Osteoblast (primary cell): ENCODE measurements around the gene TCF4. TPM values are rescaled to one million over a fixed set of nuclear protein-coding genes. Genes with fewer than 3 reads are reported as not detected.

ENCODE experiments used
- DNase-seq: peaks from one replicate; pipeline ENCODE4 v3.0.0; 2011; ENCODE audit warnings: low spot score, mixed read lengths; ENCODE audit not compliant: insufficient read length; ENCODE audit errors: missing footprints
- H2AFZ ChIP-seq: 2 replicates; pipeline ENCODE4 v1.6.0; 2011; ENCODE audit warnings: mild to moderate bottlenecking, low read length
- H3K27ac ChIP-seq: 2 replicates; pipeline ENCODE4 v1.5.1; 2011; ENCODE audit warnings: mild to moderate bottlenecking, low read depth, low read length, moderate library complexity
- H3K27me3 ChIP-seq: 2 replicates; pipeline ENCODE4 v1.6.0; 2012; ENCODE audit warnings: mild to moderate bottlenecking, control low read depth, inconsistent platforms, low read length, moderate library complexity; ENCODE audit not compliant: insufficient read depth
- H3K36me3 ChIP-seq: 2 replicates; pipeline ENCODE4 v1.5.1; 2011; ENCODE audit warnings: mild to moderate bottlenecking, low read length, control low read depth, moderate library complexity; ENCODE audit not compliant: insufficient read depth
- H3K4me1 ChIP-seq: 2 replicates; pipeline ENCODE4 v1.5.1; 2011; ENCODE audit warnings: mild to moderate bottlenecking, low read length, control low read depth, moderate library complexity; ENCODE audit not compliant: insufficient read depth
- H3K4me2 ChIP-seq: 2 replicates; pipeline ENCODE4 v1.6.0; 2011; ENCODE audit warnings: mild to moderate bottlenecking, low read length; ENCODE audit not compliant: insufficient read depth
- H3K4me3 ChIP-seq: fragments of 200-600 bp; sonication (generic); 3 replicates; pipeline ENCODE4 v1.5.1; 2012; ENCODE audit warnings: mild to moderate bottlenecking, low read length, inconsistent platforms; ENCODE audit not compliant: insufficient read depth
- H3K79me2 ChIP-seq: 2 replicates; pipeline ENCODE4 v1.6.0; 2012; ENCODE audit warnings: mild to moderate bottlenecking, low read length, control low read depth, inconsistent platforms; ENCODE audit not compliant: insufficient read depth
- H3K9me3 ChIP-seq: 2 replicates; pipeline ENCODE4 v1.5.1; 2011; ENCODE audit warnings: low read depth, low read length, control low read depth
- H4K20me1 ChIP-seq: 2 replicates; pipeline ENCODE4 v1.6.0; 2012; ENCODE audit warnings: mild to moderate bottlenecking, low read length, control low read depth; ENCODE audit not compliant: insufficient read depth
- CTCF ChIP-seq: IDR thresholded peaks from 2 replicates; pipeline ENCODE4 v1.5.1; 2011; ENCODE audit warnings: mild to moderate bottlenecking, low read depth, low read length, moderate library complexity; ENCODE audit errors: extremely low read depth
- total RNA-seq: library from RNA; depleted of rRNA; stranded (reverse); fragments of >200 nt; gene quantifications from 2 replicates; pipeline ENCODE4 v1.2.3, GENCODE V29; 2012

Gene TCF4
- total RNA-seq, 1 donor, result 87.2 TPM

DNA sequence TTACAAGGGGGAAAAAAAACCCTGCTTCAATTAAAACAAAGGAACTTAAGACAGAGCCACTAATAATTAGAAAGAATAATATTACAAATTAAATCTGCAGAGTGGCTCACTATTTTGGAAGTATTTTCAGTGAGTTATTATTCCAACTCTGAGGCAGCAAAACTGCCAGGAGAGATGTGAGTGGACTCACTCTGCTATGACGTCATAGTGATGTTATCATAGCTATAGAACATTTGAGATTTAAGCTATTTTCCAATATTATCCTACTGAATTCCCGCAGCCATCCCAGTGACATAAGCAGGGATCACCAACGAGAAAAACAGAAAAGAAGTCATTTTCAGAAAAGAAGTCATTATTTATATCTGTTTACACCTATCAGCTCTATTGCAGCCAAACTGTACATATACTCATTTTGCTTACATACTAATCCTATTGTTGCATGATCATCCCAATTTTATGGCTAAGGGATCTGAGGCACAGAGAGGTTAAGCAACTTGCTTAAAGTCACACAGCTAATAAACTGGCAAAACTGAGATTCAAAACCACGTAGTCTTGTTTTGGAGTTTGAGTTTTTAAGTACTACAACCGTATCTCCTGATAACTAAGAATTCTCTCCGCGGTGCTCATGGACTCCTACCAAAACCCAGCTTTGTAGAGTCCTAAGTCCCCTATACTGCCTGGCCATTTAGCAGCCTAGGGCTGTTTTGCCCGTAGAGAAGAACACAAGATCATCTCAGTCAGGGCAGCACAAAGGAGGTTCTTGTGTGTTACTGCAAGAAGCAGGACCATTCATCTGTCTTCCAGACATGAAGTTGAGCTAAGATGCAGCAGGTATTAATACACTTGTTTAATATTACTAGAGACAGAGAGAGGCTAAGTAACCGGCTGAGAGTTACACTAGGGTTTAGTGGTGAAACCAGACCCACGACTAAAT is 299.8 kb downstream of the TCF4 start:
- no peak for TF ChIP-seq CTCF
- Histone ChIP-seq H4K20me1 (peaks cover 14% of the 10 kb centered on the region), H3K27ac (no peak overlapping the region), H3K4me1 (peaks cover 3% of the 10 kb centered on the region), H2AFZ (no peak overlapping the region), H3K79me2 (peaks cover 30% of the 10 kb centered on the region), H3K4me3 (no peak overlapping the region), H3K36me3 (no peaks in the 10 kb centered on the region), H3K4me2 (no peak overlapping the region), H3K9me3 (no peaks in the 10 kb centered on the region), H3K27me3 (no peaks in the 10 kb centered on the region)
- no peak for DNase-seq

DNA sequence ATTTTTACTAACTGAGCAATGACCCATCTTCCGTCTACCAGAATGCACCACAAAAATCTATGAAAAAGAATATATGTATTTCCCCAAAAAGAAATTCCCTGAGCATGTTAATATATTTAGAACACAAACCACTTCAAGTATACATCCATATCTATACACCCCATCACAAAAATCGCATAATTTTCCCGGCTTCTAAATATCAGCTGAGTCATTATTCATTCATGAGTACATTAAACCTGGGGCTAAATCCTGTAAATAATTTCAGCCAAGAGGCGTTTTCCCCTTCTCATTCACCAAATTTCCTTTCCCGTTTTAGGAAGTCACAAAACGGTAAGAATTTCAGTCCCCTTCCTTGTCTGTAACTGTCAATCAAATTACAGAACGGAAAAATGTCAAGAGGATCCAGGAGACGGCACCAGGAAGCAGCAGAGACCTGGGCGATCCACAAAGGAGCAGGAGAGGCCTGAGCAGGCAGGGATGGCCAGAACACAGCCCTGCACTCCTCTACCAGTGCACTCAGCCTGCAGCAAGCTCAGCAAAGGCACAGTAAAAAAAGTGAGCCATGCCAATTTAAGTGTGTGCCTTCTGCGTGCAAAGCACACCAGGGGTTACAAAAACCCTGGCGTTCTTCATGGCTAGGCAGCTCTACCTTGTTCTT is 300.7 kb downstream of the TCF4 start:
- DNase-seq, result no peak

GRCh38 chr18:55286257-55286825 is 301.7 kb downstream of the TCF4 start:
- Histone ChIP-seq H3K79me2 (peaks cover 30% of the 10 kb centered on the region), H3K27me3 (no peaks in the 10 kb centered on the region), H3K4me2 (no peak overlapping the region), H3K9me3 (no peaks in the 10 kb centered on the region), H4K20me1 (peaks cover 14% of the 10 kb centered on the region), H3K27ac (no peak overlapping the region), H2AFZ (no peak overlapping the region), H3K36me3 (no peaks in the 10 kb centered on the region), H3K4me1 (peaks cover 3% of the 10 kb centered on the region), H3K4me3 (no peak overlapping the region)
- TF ChIP-seq CTCF, result no peak
- peak; percentile 6 for DNase-seq

More for the DNA sequence above, 300.7 kb downstream of the TCF4 start:
- Histone ChIP-seq H2AFZ (no peak overlapping the region), H3K4me1 (peaks cover 3% of the 10 kb centered on the region), H3K4me2 (no peak overlapping the region), H3K36me3 (no peaks in the 10 kb centered on the region), H3K27ac (no peak overlapping the region), H4K20me1 (peaks cover 14% of the 10 kb centered on the region), H3K27me3 (no peaks in the 10 kb centered on the region), H3K9me3 (no peaks in the 10 kb centered on the region), H3K4me3 (no peak overlapping the region), H3K79me2 (peaks cover 30% of the 10 kb centered on the region)
- no peak for TF ChIP-seq CTCF

- Histone ChIP-seq H3K4me3 (no peak overlapping the region), H3K9me3 (no peaks in the 10 kb centered on the region), H3K79me2 (peaks cover 28% of the 10 kb centered on the region), H3K36me3 (no peaks in the 10 kb centered on the region), H3K27ac (no peak overlapping the region), H3K4me1 (no peaks in the 10 kb centered on the region), H3K27me3 (no peaks in the 10 kb centered on the region), H4K20me1 (peaks cover 8% of the 10 kb centered on the region), H3K4me2 (no peak overlapping the region), H2AFZ (no peak overlapping the region)
- no peak for DNase-seq
- no peak for TF ChIP-seq CTCF
These were observed 303.4 kb downstream of the TCF4 start for GRCh38 chr18:55284614-55285013.
